WERI-Rb-1 (cell line): ENCODE results near the gene ATG14.

ENCODE experiments used
- DNase-seq: peaks from one replicate; pipeline ENCODE4 v3.0.0-alpha.2; 2020
- H3K27ac ChIP-seq: fragments of 250-450 bp; sonication (Bioruptor Pico); 2 replicates; pipeline ENCODE4 v1.5.1; 2020; ENCODE audit warnings: mild to moderate bottlenecking, moderate library complexity
- H3K27me3 ChIP-seq: fragments of 250-450 bp; sonication (Bioruptor Pico); 2 replicates; pipeline ENCODE4 v1.5.1; 2021; ENCODE audit warnings: mild to moderate bottlenecking, low read depth, moderate library complexity; ENCODE audit not compliant: insufficient read depth, severe bottlenecking
- H3K36me3 ChIP-seq: fragments of 250-450 bp; sonication (Bioruptor Pico); 2 replicates; pipeline ENCODE4 v1.5.1; 2020; ENCODE audit warnings: mild to moderate bottlenecking, moderate library complexity
- H3K4me3 ChIP-seq: 2 replicates; pipeline ENCODE4 v1.5.1; 2011; ENCODE audit warnings: low read depth, mild to moderate bottlenecking, control low read depth, low read length
- H3K9me3 ChIP-seq: fragments of 250-450 bp; sonication (Bioruptor Pico); 2 replicates; pipeline ENCODE4 v1.5.1; 2021; ENCODE audit warnings: mild to moderate bottlenecking, moderate library complexity; ENCODE audit not compliant: severe bottlenecking
- TF ChIP-seq, protein P1 (sequence below): IDR thresholded peaks from 2 replicates; pipeline ENCODE4 v1.5.1; 2011; ENCODE audit warnings: low read depth, mild to moderate bottlenecking, control low read depth, inconsistent platforms, low read length

Gene ATG14

DNA sequence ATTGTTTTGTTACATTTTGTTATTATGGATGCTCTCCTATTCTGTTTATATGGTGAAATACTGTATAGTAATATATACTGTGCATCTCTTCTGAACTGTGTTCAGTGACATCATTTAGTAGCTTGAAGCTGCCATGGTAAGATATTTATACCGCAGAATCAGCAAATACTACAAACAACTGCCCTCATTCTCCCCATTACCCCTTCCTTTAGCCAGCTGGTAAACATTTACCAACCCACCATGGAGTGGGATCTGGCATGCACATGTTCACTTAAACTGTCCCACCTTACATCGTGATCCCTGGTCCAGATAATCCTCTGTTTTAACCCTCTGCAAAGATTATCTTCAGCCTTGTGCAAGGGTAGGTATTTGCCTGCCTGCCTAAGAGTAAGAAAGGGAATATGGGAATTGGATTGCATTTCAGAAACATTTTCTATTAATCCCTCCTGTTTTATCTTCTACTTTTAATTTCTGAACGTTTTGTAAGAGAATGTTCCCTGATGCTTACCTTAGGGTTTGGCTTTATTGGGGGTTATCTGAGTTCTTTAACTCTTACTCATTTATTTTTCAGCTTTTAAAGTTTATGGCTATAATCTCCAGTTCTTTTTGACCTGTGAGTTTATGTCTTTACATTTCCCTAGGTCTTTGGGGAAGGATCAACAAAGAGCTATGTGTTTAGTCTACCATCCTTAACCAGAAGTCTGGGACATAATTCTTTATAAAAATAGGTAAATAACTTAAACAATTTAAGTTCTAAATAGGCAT is 93.9 kb downstream of the ATG14 start:
- Histone ChIP-seq H3K27me3 (no peaks in the 10 kb centered on the region), H3K27ac (no peak overlapping the region), H3K36me3 (peaks cover 6% of the 10 kb centered on the region), H3K9me3 (peaks cover 8% of the 10 kb centered on the region), H3K4me3 (no peak overlapping the region)
- DNase-seq: peak; percentile 22
- TF ChIP-seq, protein P1, sequence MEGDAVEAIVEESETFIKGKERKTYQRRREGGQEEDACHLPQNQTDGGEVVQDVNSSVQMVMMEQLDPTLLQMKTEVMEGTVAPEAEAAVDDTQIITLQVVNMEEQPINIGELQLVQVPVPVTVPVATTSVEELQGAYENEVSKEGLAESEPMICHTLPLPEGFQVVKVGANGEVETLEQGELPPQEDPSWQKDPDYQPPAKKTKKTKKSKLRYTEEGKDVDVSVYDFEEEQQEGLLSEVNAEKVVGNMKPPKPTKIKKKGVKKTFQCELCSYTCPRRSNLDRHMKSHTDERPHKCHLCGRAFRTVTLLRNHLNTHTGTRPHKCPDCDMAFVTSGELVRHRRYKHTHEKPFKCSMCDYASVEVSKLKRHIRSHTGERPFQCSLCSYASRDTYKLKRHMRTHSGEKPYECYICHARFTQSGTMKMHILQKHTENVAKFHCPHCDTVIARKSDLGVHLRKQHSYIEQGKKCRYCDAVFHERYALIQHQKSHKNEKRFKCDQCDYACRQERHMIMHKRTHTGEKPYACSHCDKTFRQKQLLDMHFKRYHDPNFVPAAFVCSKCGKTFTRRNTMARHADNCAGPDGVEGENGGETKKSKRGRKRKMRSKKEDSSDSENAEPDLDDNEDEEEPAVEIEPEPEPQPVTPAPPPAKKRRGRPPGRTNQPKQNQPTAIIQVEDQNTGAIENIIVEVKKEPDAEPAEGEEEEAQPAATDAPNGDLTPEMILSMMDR: no peak

DNA sequence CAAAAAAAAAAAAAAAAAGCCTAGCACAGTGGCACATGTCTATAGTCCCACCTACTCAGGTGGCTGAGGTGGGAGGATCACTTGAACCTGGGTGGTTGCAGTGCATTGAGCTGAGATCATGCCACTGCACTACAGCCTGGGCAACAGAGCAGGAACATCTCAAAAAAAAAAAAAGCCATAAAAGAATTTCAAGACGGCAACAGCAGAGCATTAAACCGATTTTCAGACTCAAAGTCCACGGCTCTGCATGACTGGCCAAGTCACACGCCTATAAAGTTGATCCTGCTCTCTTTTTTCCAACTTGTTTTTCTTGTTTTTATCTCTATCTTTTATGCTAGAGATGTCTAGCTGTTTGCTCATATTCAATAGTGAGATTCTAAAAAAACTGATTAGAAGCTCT is 95.1 kb downstream of the ATG14 start:
- Histone ChIP-seq H3K4me3 (no peak overlapping the region), H3K9me3 (peaks cover 20% of the 10 kb centered on the region), H3K27ac (no peak overlapping the region), H3K27me3 (no peaks in the 10 kb centered on the region), H3K36me3 (peaks cover 6% of the 10 kb centered on the region)
- TF ChIP-seq, protein P1: no peak
- no peak for DNase-seq
